Fibroblast of skin of right quadriceps (primary cell): Measurements from ENCODE around the gene RORB.

Source experiments
- DNase-seq: peaks from one replicate; pipeline ENCODE4 v3.0.0-alpha.2; 2013

Gene RORB

DNA sequence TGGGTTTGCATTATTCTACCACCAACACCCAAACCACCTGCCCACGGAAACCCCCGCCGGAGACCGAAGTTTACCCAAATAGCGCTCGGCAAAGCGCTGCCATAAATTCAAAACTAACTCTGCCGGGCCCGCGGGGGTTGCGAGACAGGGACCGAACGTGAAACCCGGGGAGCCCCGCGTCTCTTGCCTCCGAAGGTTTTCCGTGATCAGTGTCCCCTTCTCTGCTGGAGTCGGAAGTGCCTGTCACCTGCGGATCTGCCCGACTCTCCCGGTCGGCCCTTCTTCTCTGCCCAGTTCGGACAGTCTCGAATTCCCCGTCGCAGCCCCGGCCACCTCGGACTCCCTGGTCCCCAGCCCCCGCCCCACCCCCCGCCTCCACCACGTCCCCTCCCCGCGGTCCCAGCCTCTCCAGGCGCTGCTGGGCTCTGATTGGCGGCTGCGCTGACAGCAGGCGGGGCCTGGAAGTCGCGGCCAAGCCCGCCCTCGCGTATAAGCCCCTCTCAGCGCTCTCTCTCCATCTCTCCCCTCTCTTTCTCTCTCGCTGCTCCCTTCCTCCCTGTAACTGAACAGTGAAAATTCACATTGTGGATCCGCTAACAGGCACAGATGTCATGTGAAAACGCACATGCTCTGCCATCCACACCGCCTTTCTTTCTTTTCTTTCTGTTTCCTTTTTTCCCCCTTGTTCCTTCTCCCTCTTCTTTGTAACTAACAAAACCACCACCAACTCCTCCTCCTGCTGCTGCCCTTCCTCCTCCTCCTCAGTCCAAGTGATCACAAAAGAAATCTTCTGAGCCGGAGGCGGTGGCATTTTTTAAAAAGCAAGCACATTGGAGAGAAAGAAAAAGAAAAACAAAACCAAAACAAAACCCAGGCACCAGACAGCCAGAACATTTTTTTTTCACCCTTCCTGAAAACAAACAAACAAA is at the start of gene RORB:
TSS of gene RORB (plus strand) at position 517 of the 929 bp plus-strand sequence. CDS start 642 bp downstream, outside the sequence.
- DNase-seq = peak; percentile 50

DNA sequence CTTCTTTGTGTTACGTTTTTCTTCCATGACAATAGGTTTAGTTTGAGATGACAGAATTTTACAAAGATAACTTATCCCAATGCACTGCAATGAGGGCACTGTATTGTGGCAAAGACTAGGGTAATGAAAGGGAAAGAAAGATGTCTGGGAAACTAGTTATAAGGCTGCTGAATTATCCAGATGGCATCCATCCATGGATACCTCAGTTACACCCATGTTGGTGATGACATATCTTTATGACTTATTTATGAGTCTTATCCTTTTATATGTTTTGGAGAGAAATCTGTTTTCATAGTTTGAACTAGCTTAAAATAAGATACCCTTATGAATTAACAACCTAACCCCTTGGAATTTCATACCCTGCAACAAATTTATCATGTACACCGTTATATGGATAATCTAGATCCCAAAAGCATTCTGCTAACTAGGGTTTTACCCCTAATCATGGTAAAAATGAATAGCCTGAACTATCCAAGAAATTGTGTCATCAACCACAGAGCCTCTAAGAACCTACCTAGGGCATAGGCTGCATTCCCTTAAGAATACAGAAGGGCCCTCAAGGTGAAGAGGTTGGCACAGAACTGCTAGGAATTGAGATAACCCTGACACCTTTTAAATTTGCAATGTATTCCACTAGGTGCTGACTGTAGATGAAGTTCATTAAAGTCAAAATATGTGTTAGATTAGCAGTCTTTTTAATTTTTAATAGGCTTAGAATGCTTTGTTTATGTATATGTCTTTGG is 49.5 kb upstream of the RORB start:
- DNase-seq = no peak

DNA sequence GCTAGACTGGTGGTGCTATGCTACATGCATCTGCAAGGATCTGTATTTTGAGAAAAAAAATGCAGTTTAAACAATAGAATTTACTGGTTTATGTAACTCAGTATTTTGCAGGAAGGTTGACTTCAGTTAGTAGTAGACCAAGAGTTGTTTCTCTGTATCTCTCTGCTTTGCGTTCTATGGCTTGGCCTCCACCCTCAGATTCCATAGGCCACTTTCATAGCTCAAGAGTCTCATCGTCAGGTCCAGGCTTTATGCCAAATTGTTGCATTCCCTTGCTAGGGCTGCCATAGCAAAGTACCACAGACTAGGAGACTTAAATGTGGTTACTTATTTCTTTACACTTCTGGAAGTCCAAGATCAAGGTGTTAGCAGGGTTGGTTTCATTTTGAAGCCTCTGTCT is 48.1 kb upstream of the RORB start:
- no peak for DNase-seq

DNA sequence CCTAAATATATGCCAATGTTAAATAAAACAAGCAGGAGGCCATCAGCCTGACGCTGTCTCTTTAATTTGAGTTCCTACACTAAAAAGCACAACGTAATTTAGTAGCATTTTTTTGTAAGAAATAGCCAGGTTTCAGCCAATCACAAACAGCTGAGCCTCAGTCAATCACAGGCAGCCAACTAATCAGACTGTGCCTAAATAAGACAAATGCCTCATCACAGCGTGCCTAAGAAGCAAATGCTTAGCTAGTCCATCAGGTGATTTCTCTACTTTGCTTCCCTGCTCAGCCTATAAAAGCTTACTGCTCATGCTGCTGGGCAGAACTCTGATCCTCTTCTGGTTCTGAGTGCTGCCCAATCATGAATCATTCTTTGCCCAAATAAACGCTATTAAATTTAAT is 38.3 kb upstream of the RORB start:
- DNase-seq = no peak

DNA sequence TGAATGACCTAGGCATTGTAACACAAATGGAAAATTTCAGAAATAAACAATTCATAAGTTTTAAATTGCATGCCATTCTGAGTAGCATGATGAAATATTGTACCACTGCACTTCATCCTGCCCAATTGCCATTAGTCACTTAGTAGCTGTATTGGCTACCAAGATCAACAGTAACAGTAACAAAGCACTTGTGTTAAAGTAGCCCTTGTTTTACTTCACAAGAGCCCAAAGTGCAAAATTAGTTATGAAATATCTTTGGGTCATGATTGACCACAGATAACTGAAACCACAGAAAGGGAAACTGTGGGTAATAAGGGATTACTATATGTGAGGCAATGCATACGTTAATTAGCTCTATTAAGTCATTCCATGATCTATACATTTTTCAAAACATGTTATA is 33.3 kb upstream of the RORB start:
- no peak for DNase-seq

DNA sequence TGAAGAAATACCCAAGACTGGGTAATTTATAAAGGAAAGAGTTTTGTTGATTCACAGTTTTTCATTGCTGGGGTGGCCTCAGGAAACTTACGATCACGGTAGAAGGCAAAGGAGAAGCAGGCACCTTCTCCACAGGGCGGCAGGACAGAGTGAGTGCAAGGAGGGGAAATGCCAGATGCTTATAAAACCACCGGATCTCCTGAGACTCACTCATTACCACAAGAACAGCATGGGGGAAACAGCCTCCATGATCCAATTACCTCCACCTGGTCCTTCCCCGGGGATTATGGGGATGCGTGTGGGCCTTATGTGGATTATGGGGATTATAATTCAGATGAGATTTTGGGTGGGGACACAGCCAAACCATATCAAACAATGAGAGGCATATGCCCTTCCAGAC is 18.5 kb upstream of the RORB start:
- DNase-seq = no peak

DNA sequence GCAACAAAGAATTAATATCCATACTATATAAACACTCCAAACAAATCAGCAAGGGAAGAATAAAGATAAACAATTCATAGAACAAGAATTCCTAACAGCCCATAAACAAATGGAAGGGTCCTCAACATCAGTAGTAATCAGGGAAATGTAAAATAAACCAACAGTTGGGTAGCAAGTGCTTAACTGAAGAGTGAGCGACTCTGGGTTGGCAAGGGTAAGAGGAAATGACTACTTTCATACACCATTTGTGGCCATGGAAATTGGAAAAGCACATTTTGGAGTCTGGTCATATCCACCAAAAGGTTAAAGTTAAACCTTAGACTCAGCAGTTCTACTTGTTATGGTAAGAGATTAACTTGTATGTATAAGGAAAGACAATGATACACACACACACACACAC is 17.4 kb upstream of the RORB start:
- DNase-seq = no peak

DNA sequence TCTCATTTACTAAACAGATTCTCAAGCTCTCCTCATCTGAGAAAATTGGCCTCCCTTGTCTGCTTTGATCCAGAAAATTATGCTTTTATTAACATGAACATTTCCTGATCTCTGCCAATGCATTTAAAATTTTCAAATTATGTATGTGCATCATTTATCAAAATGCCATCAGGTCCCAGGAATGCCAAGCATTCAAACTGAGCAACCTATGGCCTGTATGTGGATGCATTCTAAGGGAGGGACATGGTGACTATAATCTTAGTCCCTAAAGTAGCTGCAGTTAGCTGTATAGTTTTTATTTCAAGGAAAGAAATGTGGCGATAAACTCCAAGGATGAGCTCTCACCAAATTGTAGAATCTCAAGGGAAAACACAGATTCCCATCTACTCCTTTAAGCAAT is 9.7 kb upstream of the RORB start:
- DNase-seq = no peak

DNA sequence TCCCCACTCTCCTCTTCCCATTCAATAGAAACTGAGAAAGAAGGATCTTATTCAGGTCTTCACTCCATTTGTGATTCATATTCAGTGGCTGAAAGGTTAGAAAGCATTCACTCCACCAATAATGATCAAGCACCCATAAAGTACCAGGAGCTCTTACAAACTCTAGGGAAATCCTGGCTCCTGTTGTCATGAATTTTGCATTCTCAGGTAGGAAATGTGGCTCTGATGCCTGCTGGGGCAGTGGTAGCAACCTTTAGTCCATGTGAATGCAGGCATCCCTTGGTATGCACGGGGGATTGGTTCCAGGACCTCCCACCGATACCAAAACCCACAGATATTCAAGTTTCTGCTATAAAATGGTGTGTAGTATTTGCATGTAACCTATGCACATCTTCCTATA is 3.6 kb upstream of the RORB start:
- DNase-seq = no peak

DNA sequence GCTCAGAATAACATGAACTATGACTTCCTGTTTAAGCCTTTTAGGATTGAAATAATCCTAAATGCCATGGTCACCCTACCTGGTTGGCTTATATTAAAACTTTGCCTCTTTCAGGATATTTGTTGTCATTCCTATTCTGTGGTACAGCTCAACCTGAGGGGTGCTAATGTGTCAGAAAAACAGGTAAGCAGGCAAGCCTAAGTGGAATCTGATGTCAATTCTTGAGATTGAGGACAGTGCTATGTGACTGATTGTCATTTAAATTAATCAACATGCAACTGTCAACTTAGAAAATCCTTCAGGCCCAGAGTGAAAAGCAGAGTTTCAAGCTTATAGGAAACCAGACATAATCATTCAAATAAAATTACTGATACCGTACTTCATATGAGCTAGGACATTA is 2.6 kb upstream of the RORB start:
- no peak for DNase-seq

DNA sequence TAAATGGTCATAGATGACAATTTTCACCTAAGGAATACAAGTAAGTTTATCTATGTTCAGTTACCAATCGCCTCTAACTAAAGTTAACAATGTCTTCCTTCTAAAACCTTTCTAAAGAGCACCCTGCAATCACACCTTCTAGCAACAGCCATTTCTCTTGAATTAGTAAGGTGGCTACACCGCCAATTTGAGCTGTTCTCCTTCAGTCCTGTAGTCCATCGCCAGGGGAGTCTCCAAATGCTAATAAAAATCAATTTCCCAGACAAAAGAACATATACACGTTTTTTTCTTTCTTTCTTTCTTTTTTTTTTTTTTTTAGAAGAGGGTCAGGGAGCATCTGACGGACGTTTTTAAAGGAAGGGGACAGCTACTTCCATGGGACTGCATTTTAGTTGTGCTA is 729 bp upstream of the RORB start:
- DNase-seq = no peak

DNA sequence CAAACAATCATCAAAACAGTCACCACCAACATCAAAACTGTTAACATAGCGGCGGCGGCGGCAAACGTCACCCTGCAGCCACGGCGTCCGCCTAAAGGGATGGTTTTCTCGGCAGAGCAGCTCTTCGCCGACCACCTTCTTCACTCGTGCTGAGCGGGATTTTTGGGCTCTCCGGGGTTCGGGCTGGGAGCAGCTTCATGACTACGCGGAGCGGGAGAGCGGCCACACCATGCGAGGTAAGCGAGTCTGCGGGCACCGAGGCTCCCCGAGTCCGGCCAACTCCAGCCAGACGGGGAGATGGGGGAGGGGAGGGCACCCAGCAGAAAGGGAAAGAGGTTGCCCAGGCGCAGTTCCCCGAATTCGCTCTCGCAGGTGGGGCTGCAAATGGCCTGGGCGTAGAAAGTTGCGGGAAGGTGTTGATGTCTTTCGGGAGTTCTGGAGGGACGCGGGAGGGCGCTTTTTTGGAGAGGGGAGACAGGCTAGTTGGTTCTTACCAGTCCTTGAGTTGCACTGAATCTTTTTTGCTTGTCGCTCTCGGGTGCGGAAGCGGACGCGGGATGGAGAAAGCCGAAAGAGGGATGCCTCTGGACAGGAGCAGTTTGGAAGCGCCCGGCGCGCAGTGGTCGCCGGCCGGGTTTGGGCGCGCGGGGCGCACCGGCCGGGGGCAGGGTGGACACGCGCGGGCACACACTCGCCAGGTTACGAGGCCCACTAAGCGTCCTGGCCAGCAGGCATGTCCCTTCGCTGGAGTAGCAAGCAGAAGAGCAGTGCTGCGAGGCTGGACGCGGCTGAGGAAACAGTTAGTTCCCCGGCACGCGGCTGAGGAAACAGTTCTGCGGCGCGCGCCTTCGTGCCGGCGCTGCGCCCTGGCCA is 849 bp downstream of the RORB start:
- peak; percentile 18 for DNase-seq

DNA sequence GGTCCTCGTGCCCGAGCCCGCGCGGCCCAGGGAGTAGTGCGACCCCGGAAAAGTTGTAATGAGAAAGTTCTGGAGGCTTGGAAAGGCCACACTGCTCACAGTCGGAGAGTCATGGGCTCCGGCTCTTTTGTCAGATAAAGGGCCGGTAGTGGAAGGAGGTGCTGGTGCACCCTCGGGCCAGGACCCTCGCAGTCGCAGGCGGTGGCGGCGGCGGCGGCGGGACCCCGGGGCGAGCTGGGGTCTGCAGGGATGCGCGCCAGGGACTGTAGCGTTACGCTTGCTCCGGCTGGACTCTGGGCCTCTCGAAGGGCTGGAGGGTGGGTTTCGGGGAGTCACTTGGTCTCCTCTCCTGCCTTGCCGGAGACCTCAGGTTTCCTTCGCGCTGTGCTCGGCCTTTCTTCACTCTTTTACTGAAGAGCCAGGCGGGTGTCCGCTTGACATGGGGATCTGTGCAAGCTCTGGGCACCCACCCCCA is 1.5 kb downstream of the RORB start:
- DNase-seq = no peak

DNA sequence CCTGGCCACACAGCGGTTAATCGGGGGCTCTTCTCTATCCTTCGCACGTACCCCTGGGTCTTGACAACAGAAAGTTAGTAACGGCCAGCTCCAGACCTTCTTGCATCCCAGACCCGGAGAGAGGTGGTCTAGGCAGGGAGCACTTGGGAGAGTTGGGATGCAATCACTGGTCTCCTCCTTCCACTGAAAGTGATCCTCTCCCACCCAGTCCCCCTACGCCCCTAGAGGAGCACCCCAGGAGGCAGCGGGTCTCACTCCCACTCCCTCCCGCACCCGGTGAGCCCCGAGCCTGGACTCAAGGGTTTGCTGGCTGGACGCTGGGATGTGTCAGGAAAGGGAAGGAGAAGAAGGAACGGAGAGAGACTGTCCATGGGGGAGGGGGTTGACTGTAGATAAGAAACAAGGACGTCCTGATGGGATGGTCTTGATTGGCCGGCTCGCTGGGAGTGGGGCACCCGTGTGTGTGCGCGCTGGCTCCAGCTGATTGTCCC is 2.0 kb downstream of the RORB start:
- peak; percentile 2 for DNase-seq

DNA sequence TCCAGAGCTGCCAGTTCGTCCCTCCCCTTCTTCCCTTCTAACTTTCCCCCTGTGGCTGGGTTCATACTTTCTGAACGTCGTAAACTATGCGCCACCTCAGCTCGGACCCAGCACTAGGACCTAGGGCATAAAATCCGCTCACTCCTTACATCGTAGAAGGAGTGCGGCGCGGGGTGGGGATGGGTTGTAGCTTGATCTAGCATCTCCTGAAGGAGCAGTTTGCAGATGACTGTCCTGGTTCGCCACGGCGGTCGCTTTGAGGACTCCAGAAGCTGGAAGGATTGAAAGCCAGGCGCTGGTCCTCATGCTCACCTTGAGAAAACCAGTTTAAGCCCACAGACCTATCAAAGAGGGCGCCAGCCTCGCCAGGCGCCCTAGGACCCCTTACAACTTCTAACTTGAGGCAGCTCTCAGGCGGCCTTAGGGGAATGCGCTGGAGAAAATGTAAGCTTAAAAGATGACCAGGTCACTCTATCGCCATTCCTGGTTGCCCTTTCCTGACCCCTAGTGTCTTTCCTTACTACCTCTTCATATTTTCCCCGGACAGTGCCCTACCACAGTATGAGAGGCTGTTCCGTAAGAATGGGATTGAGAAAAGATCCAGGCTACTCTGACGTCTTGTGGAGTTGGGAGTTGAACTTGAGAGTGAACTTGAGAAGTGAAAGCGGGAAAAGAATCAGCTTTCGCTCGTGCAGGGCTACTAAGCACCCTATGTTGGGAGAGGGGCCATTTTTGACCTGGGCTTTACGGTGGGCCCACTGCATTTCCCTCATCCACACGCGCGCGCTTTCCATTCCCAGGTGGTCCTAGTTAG is 2.8 kb downstream of the RORB start:
- DNase-seq = no peak

DNA sequence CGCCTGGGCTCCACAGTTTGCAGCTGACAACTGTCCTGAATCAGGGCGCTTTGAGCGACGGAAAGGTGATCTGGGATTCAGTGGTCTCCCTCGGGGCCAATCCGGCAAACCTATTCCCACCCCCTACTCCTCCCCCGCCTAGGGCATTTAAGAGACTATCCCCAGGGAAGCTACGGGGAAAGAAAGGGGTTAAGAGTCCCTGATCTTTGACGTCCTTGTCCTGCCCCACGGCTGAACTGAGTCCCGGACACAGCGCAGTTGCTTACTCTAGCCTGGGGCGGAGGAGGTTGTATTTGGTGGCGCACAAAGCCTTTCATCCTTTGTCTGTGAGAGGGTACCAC is 3.4 kb downstream of the RORB start:
- no peak for DNase-seq

DNA sequence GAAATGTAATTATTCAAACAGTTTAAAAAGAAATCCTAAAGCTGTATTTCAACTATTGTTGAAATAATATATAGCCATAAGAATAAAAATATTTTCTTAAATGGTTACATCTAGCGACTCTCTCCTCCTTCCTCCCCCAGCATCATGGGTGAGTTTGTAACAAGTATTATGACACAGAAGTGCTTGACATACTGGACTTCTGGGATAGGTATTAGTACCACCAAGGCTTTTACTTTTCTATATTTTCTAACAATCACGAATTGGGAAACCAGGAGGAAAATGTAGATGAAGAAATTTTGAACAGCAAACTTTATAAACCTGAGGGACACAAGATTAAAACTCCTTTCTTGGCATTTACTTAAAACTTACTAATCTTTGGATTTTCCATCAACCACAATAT is 4.4 kb downstream of the RORB start:
- DNase-seq = no peak

DNA sequence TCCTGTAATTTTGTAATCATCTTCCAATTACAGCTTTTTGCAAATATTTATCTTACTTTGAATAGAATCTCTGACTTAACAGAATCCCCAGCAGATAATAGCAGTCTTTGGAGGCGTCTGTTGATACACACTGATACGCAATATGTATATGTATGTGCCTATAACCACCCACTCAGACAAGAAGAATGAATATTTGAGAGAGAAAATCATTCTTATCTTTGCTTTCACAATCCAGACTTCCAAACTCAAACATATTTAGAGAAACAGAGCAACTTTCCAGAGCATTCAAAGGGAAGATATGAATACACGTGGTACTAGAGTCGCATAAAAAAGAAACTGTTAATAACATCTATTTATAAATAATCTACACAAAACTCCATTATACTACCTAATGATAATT is 6.1 kb downstream of the RORB start:
- DNase-seq = no peak

DNA sequence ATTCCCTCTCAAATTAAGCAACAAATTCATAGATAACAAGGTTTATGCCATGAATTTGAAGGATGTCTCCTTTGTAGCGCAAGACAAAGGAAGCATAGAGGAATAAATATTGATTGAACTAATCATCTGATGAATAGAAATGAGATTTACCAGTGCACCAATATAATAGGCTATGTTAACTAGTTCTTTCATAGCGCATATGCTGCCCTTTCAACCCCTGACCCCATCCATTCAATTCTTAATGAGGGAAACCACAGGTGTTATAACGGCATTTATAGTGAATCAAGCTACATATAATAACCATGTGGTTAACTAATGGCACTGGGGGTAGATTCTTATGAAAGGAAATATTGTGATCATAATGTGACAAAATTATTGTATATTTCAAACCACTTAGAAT is 6.5 kb downstream of the RORB start:
- no peak for DNase-seq

DNA sequence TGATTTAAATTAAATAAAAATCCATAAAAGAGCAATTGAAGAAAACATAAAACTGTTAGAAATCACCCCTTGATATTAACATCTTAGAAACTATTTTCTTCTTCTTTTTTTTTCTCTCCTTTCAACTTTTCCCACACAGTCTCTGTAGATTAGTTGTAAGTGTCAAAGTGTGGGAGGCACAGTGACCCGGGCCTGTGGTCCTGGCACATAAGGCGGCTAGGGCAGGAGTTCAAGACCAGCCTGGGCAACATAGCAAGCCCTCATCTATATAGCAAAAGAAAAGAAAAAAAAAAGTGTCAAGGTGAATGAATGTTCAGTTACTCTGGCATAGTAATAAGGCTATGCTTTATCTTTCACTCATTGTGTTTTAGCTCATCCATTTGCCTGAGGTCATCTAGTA is 14.2 kb downstream of the RORB start:
- no peak for DNase-seq

DNA sequence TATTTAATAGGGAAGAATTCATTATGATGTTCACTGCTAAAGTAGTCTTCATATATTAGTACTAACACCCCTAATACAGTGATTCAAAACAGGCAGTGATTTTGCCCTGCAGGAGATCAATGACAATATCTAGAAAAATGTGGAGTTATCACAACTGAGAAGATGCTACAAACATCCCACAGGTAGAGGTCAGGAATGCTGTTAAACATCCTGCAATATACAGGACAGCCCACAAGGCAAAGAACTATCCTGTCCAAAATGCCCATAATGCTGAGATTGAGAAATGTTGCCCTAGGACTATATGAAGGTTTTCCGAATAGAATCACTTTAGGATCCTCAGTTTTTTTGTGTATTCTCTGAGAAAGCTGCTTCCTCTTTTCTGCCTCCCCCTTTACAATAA is 15.3 kb downstream of the RORB start:
- no peak for DNase-seq

DNA sequence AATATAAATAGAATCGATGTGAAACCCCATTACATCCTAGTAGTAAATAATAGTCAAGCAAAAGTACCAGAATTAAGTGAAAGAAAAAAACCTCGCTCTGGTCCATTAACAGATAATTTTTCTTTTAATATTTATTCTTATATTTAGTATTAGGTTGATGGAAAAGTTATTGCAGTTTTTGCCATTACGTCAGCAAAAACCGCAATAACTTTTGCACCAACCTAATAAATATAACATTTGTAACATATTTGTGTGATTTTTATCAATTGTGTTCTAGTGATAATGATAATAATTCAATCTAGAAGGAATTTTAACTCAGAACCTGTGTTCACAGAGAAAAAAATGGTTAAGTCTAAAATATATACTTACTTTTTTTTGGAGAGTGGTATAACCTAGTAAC is 16.1 kb downstream of the RORB start:
- no peak for DNase-seq
